DND-41 (cell line): ENCODE results near the gene WFIKKN2.

Experiments used
- EZH2 ChIP-seq: IDR thresholded peaks from 3 replicates; pipeline ENCODE4 v1.6.1; 2012; ENCODE audit warnings: borderline replicate concordance, low read depth, mild to moderate bottlenecking, moderate library complexity, low read length, inconsistent platforms; ENCODE audit not compliant: severe bottlenecking
- TF ChIP-seq, protein P1 (sequence below): IDR thresholded peaks from 2 replicates; pipeline ENCODE4 v1.5.1; 2012; ENCODE audit warnings: borderline replicate concordance, low read length, moderate library complexity, mild to moderate bottlenecking; ENCODE audit not compliant: poor library complexity, severe bottlenecking; ENCODE audit errors: extremely low read depth

DNA sequence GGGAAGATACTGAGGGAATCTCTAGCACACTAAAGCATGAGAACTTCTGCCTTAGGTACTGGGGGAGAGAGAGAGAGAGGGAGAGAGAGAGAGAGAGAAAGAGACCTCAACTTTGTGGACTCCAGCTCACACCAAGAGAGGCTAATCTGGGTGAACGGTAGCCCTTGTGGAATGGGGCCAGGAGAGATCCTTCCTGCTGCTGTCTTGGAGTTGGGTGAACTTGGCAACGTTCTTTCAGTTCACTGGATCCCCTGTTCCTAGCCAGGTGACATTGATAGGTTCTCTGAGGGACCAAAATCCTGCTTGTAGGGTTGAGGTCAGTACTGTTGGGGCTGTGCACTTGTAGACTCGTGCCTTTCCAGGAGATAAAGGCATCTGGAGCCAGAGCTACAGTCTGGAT lies 26.5 kb upstream of the WFIKKN2 start:
- TF ChIP-seq, protein P1, sequence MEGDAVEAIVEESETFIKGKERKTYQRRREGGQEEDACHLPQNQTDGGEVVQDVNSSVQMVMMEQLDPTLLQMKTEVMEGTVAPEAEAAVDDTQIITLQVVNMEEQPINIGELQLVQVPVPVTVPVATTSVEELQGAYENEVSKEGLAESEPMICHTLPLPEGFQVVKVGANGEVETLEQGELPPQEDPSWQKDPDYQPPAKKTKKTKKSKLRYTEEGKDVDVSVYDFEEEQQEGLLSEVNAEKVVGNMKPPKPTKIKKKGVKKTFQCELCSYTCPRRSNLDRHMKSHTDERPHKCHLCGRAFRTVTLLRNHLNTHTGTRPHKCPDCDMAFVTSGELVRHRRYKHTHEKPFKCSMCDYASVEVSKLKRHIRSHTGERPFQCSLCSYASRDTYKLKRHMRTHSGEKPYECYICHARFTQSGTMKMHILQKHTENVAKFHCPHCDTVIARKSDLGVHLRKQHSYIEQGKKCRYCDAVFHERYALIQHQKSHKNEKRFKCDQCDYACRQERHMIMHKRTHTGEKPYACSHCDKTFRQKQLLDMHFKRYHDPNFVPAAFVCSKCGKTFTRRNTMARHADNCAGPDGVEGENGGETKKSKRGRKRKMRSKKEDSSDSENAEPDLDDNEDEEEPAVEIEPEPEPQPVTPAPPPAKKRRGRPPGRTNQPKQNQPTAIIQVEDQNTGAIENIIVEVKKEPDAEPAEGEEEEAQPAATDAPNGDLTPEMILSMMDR: no peak
- TF ChIP-seq EZH2: no peak
